Caco-2 (cell line): ENCODE measurements around the gene AAGAB. TPM values are rescaled to one million over a fixed set of nuclear protein-coding genes. Genes with fewer than 3 reads are reported as not detected.

ENCODE experiments used
- BruUV-seq: library from RNA; stranded (reverse); fragments of 400-500 nt; replicated peaks from 2 replicates; lab custom pipeline; 2021; lab: Mats Ljungman, UMichigan
- CTCF ChIA-PET: fragments of 300-600 bp; sonication (Branson Sonifier 250); formaldehyde crosslinking; loops from one replicate; lab custom pipeline; 2022; ENCODE audit warnings: antibody characterized with exemption; lab: Charles Lee
- POLR2A ChIA-PET: fragments of 300-600 bp; sonication (Branson Sonifier 250); formaldehyde crosslinking; loops from one replicate; lab custom pipeline; 2022; ENCODE audit warnings: antibody characterized with exemption; lab: Charles Lee
- DNase-seq, 2 experiments: peaks; one replicate each; pipeline versions ENCODE4 v3.0.0 to v3.0.0-alpha.2; 2020 to 2022
- H3K27me3 ChIP-seq: replicated peaks from 2 replicates; pipeline ENCODE4 v1.6.0; 2011; ENCODE audit warnings: low read length; ENCODE audit not compliant: control insufficient read depth, insufficient read depth
- H3K36me3 ChIP-seq: 2 replicates; pipeline ENCODE4 v1.5.1; 2011; ENCODE audit warnings: low read length; ENCODE audit not compliant: control insufficient read depth, insufficient read depth
- H3K4me1 ChIP-seq: fragments of 250-450 bp; sonication (Bioruptor Pico); 2 replicates; pipeline ENCODE4 v1.5.1; 2020; ENCODE audit warnings: mild to moderate bottlenecking
- H3K4me3 ChIP-seq: 2 replicates; pipeline ENCODE4 v1.5.1; 2011; ENCODE audit warnings: low read depth, mild to moderate bottlenecking, control low read depth, low read length
- H3K9me3 ChIP-seq: fragments of 250-450 bp; sonication (Bioruptor Pico); 2 replicates; pipeline ENCODE4 v1.5.1; 2020; ENCODE audit warnings: mild to moderate bottlenecking, moderate library complexity
- H3K27ac Mint-ChIP-seq: one replicate; pipeline ENCODE4 v1.8.0; 2022; ENCODE audit warnings: mixed read lengths; ENCODE audit not compliant: unreplicated experiment
- H3K27me3 Mint-ChIP-seq: one replicate; pipeline ENCODE4 v1.8.0; 2022; ENCODE audit warnings: mixed read lengths; ENCODE audit not compliant: insufficient read depth, unreplicated experiment
- H3K36me3 Mint-ChIP-seq: one replicate; pipeline ENCODE4 v1.8.0; 2022; ENCODE audit warnings: mild to moderate bottlenecking, mixed read lengths; ENCODE audit not compliant: insufficient read depth, unreplicated experiment
- H3K4me1 Mint-ChIP-seq: one replicate; pipeline ENCODE4 v1.8.0; 2022; ENCODE audit warnings: low read depth, mixed read lengths; ENCODE audit not compliant: unreplicated experiment
- H3K4me3 Mint-ChIP-seq: one replicate; pipeline ENCODE4 v1.8.0; 2022; ENCODE audit warnings: mild to moderate bottlenecking, moderate library complexity, mixed read lengths; ENCODE audit not compliant: unreplicated experiment
- H3K9me3 Mint-ChIP-seq: one replicate; pipeline ENCODE4 v1.8.0; 2022; ENCODE audit warnings: mixed read lengths; ENCODE audit not compliant: unreplicated experiment
- intact Hi-C: fragments of 100-400 bp; cut with micrococcal nuclease; formaldehyde crosslinking; loops from one replicate; pipeline ENCODE4 v1.10.0; 2022; ENCODE audit not compliant: unreplicated experiment
- total RNA-seq: library from RNA; stranded (reverse); gene quantifications from 2 replicates; pipeline ENCODE4 v1.2.3, GENCODE V29; 2022
- TF ChIP-seq, protein P1 (sequence below), 2 experiments: fragments of 200-600 bp in 1 of 2; IDR thresholded peaks; 1 replicate in 1 of 2; 2 replicates in 1 of 2; pipeline versions ENCODE4 v1.5.1 to v1.8.0; 2011 to 2022; ENCODE audit warnings: antibody characterized with exemption in 1 of 2, control low read depth in 1 of 2, inconsistent platforms in 1 of 2, low read depth in 1 of 2, low read length in 1 of 2, mild to moderate bottlenecking in 1 of 2, moderate library complexity in 1 of 2; ENCODE audit not compliant: insufficient read depth in 1 of 2, severe bottlenecking in 1 of 2, unreplicated experiment in 1 of 2

The AAGAB gene
- total RNA-seq, 1 experiment from 2014 or later, result 64.6 TPM

DNA sequence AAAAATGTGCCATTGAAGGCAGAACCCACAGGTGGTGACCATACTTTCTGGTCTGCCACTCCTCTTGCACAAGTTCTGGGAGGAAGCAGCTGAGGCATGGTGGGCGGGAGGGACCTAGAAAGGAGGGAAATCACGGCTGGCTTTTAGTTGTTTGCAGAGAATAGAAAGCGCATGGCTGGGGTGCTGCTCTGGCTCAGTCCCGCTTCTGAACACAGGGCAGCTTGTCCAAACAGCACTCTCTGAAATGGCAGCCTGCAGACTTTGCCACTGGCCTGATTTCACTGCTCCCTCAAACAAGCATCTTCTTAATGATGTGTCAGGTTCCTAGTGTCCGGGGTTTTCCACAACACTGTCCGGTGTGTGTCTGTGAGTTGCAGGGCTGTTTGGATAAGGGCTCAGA, 76.7 kb downstream of the AAGAB start:
- H3K27me3 ChIP-seq, result no peaks in the 10 kb centered on the region
- H3K9me3 Mint-ChIP-seq, result no peaks in the 10 kb centered on the region
- ChIA-PET POLR2A (interaction anchor here (2.2 kb wide), 1 partner anchor 114 kb away, joined by 9 read pairs; no protein-coding TSS in a partner anchor), CTCF (interaction anchor here (0.7 kb wide), 1 partner anchor 27 kb away, joined by 5 read pairs; no protein-coding TSS in a partner anchor)
- intact Hi-C loops, result loop anchor here (1.0 to 5.0 kb wide), 4 partner anchors 27 to 130 kb away; no protein-coding TSS in a partner anchor
- H3K9me3 ChIP-seq, result no peaks in the 10 kb centered on the region
- DNase-seq, result no peak
- H3K4me3 Mint-ChIP-seq, result no peak overlapping the region
- peaks cover 53% of the 10 kb centered on the region for H3K4me1 ChIP-seq
- H3K27ac Mint-ChIP-seq, result no peak overlapping the region
- H3K36me3 ChIP-seq, result no peaks in the 10 kb centered on the region; the same call in none of the 2 replicates
- no peak overlapping the region for H3K4me3 ChIP-seq
- TF ChIP-seq, protein P1, sequence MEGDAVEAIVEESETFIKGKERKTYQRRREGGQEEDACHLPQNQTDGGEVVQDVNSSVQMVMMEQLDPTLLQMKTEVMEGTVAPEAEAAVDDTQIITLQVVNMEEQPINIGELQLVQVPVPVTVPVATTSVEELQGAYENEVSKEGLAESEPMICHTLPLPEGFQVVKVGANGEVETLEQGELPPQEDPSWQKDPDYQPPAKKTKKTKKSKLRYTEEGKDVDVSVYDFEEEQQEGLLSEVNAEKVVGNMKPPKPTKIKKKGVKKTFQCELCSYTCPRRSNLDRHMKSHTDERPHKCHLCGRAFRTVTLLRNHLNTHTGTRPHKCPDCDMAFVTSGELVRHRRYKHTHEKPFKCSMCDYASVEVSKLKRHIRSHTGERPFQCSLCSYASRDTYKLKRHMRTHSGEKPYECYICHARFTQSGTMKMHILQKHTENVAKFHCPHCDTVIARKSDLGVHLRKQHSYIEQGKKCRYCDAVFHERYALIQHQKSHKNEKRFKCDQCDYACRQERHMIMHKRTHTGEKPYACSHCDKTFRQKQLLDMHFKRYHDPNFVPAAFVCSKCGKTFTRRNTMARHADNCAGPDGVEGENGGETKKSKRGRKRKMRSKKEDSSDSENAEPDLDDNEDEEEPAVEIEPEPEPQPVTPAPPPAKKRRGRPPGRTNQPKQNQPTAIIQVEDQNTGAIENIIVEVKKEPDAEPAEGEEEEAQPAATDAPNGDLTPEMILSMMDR (IDR thresholded peaks at IDR 0.05; ENCODE audit: insufficient read depth in 1 of 2, low read depth in 1 of 2, low read length in 1 of 2, severe bottlenecking in 1 of 2, unreplicated experiment in 1 of 2), result no peak
- peaks cover 51% of the 10 kb centered on the region for H3K4me1 Mint-ChIP-seq
- H3K27me3 Mint-ChIP-seq, result no peaks in the 10 kb centered on the region
- no TSS peak for BruUV-seq
- H3K36me3 Mint-ChIP-seq, result peaks cover 59% of the 10 kb centered on the region

DNA sequence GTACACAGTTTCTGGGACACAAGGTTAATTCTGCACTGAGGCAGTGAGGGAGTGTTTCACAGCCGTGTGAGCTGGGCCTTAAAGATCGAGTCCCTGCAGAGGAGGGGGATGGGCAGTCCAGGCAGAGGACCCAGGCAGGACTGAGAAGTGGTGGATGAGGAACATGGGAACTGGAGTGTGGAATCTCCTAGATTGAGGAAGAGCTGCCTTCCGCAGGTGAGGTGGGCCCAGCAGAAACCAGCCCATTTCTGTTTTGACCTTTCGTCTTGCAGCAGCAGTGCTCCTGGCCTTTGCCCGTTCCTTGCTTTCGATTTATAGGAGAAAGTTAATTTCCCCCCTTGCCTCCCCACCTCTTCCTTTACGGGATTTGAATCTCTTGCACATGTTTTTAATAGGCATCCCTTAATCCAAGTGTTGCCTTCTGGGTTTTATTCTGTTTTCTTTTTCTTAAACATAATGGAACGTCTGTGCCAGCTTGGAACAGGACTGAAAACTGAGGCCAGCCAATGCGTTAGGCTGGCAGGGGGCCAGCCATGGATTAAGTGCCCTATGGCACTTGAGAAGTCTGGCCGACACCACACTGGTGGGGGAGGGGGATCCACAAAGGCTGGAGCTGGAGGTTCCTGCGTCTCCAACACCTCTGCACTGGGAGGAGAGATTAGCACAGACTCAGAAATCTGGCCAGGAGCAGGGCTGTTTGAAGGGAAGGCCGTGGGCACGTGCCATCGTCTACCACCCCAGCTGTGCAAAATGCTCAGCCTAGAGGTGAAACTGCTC, 78.1 kb downstream of the AAGAB start:
- ChIA-PET CTCF (no interaction called here), POLR2A (no interaction called here)
- Mint-ChIP-seq H3K27ac (peak overlapping the region; percentile 26), H3K36me3 (peaks cover 49% of the 10 kb centered on the region), H3K9me3 (no peaks in the 10 kb centered on the region), H3K27me3 (no peaks in the 10 kb centered on the region), H3K4me1 (peaks cover 51% of the 10 kb centered on the region), H3K4me3 (no peak overlapping the region)
- Histone ChIP-seq H3K27me3 (no peaks in the 10 kb centered on the region), H3K4me3 (no peak overlapping the region), H3K4me1 (peaks cover 53% of the 10 kb centered on the region), H3K9me3 (no peaks in the 10 kb centered on the region), H3K36me3 (no peaks in the 10 kb centered on the region; the same call in none of the 2 replicates)
- DNase-seq, result no peak
- TF ChIP-seq, protein P1 (IDR thresholded peaks at IDR 0.05; ENCODE audit: insufficient read depth in 1 of 2, low read depth in 1 of 2, low read length in 1 of 2, severe bottlenecking in 1 of 2, unreplicated experiment in 1 of 2), result no peak
- no TSS peak for BruUV-seq
- intact Hi-C loops, result loop anchor here (5.0 kb wide), 1 partner anchor 129 kb away; no protein-coding TSS in a partner anchor

DNA sequence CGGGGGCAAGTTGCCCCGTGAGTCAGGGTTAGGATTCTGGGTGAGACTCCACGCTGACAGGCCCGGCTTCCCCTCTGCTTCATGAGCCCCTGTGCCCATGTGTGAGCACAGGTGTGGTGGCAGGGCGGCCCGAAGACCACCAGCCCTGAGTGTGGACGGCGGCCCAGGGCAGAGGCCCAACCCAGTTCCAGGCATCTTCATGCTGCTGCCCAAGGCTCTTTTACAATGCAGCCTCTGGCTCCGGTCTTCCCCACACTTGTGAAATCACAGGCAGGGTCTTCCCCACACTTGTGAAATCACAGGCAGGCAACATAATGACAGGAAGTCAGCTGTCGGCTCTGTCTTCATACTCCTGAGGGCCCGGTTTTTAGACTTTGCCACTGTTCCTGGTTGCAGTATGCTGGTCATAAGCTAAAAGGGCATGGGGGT, 78.8 kb downstream of the AAGAB start:
- peaks cover 53% of the 10 kb centered on the region for H3K36me3 Mint-ChIP-seq
- CTCF ChIA-PET, result no interaction called here
- H3K4me1 Mint-ChIP-seq, result peaks cover 51% of the 10 kb centered on the region
- no peaks in the 10 kb centered on the region for H3K9me3 Mint-ChIP-seq
- no peaks in the 10 kb centered on the region for H3K27me3 ChIP-seq
- POLR2A ChIA-PET, result no interaction called here
- intact Hi-C loops, result loop anchor here (5.0 kb wide), 1 partner anchor 128 kb away; no protein-coding TSS in a partner anchor
- TF ChIP-seq, protein P1 (IDR thresholded peaks at IDR 0.05; ENCODE audit: insufficient read depth in 1 of 2, low read depth in 1 of 2, low read length in 1 of 2, severe bottlenecking in 1 of 2, unreplicated experiment in 1 of 2), result no peak
- no peak overlapping the region for H3K4me3 ChIP-seq
- no peak for DNase-seq
- no peak overlapping the region for H3K4me3 Mint-ChIP-seq
- BruUV-seq, result no TSS peak
- no peaks in the 10 kb centered on the region; the same call in none of the 2 replicates for H3K36me3 ChIP-seq
- H3K4me1 ChIP-seq, result peaks cover 53% of the 10 kb centered on the region
- no peaks in the 10 kb centered on the region for H3K9me3 ChIP-seq
- no peaks in the 10 kb centered on the region for H3K27me3 Mint-ChIP-seq
- H3K27ac Mint-ChIP-seq, result peak overlapping the region; percentile 26
